SW480 (cell line): Measurements from ENCODE around the gene RPS8.
"Not testable (repeated sequence)": the region's sequence is repeated elsewhere in the genome, so short reads cannot be mapped to it uniquely, and the experiment has no call there.

Source experiments
- DNase-seq: peaks from one replicate; pipeline ENCODE4 v3.0.0-alpha.2; 2016; ENCODE audit warnings: low spot score

The RPS8 gene

DNA sequence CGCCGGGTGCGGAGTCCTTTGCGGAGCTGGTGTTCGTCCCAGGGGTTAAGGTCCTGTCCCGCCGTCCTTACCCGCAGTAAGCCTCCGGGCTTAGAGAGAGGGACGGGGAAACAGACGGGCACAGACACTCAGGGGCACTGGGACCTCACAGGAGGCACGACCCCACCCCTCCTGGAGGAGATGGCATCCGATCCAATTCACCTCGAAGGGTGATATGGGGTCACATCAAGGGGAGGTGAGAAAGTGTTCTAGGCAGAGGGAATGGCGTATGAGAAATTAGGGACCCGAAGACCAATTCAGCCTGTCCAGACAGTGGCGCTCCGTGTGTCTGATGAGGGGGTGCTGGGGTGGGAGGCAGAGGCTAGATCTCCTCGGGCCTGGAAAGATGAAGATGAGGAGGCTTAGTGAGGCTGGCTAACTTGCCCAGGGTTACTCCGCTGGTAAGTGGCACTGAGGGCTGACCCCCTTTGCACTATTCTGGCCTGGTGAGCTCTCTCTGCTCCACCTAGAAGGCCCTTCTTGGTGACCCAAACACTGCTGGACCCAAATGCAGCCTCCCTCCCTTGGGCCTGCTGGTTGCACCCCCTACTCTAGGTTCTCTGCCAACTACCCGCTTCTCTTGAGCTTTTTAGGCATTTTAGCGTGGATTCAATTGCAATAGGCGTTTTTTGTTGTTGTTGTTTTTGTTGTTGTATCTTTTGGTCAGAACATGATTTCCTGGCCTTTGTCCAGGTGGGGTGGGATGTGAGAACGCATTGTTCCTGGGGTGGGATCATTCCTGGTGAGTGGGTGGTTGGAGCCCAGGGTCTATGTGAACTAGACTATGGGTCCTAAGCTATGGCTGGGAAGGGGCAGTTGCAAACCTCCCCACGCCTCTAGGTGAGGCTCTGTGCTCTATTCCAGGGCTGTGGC lies 45.2 kb downstream of the RPS8 start:
- no peak for DNase-seq

DNA sequence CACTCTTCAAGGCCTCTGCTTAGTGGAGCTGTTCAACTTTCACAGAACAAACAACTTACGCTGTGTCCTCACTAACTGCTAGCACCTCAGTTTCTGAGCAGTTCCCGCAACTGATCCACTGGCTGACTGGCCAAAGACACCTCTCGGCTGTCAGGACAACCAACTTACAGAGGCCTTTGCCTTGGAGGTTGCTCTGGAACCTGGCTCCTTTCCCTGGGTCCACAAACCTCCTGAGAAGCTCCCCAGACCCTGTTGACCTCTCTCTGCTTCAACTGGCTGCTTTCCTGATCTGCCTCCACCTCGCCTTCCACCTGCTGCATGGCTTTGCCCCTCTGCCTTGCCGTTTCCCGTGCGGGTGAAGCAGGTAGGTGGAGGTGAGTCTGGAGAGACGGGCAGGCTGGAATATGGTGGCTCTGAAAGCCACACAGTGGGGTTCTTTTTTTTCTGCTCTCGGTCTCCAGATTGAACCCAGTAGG lies 45.9 kb downstream of the RPS8 start:
- DNase-seq = no peak

- DNase-seq = no peak
Observed at GRCh38 chr1:44822131-44822701, 46.9 kb downstream of the RPS8 start.

- DNase-seq = no peak
Observed at GRCh38 chr1:44822981-44823451, 47.7 kb downstream of the RPS8 start.

DNA sequence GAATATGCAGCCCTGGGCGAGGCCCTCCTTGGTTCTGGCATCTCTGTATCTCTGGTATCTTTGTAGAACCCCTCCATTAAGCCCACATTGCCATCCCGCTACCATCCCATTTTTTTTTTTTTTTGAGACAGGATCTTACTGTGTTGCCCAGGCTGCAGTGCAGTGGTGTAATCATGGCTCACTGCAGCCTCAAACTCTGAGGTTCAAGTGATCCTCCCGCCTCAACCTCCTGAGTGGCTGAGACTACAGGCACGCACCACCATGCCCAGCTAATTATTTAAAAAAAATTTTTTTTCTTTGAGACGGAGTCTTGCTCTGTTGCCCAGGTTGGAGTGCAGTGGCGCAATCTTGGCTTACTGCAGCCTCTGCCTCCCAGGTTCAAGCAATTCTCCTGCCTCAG lies 49.1 kb downstream of the RPS8 start:
- not testable (repeated sequence) for DNase-seq

DNA sequence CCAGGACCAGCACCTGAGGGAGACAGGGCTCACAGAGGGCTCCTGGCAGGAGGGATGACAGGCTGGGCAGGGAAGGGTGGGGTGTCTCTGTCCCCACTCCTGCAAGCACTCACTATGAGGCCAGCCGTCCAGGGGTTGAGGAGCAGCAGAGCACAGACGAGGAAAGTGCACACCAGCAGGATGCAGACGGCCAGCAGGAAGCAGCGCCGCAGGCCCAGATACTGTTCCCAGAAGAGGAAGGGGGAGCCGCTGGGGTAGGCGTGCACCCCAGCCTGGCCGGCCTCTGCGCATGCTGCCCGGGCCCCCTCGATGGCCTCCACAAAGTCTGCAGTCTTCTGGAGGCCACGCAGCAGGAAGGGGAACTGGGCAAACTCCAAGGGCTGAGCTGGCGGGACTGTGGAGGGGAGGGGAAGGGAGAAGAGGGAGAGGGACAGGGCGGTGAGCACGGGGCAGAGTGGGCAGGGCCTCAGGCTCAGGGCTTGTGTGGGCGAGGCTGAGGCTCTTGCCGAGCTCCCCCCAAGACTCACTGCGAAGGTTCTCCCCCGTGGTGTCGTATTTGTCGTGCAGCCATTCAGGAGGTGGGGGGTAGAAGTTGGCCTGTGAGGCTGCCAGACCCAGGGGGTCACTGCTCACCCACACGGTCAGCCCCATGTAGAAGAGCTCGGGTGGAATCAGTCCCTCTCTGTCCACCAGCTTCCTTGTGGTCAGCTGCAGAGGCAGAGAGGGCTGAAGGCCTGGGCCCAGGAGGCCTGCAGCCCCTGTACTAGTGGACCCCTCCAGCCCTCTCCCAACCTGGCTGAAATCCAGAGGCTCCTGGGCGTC lies 51.2 kb downstream of the RPS8 start:
- DNase-seq = no peak

DNA sequence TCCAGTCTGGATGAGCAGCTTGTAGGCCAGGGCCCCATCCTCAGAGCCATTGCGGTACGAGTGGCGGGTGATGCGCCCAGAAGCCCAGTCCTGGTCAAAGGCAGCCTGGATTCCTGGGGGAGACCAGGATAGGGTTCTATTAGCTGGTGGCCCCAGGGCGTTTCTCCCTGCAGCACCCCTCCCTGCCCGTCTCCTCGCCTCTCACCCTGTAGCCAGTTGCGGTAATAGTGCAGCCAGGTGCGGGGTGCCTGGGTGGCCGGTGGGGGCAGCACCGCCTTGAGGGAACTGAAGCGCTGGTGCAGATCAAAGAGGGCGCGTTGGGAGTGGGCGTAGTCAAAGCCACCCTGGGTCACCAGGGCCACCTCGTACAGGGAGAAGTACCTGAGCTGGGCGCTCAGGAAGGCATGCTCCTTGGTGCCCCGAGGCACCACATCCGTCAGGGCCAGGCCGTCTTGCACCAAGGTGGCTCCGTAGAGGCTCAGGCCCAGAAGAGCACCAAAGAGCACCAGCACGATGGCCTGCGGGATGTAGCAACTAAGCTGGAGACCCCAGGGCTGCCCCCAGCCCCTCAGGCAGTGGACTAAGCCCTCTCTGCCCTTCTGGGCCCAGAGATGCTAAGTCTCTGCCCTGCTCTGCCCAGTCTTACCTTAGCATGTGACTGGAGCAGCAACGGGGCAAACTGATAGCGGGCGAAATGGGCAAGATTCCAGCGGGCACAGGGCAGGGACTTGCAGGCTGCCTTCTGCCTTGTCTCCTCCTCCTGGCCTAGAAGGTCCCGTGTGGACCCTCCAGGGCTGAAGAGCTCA lies 52.1 kb downstream of the RPS8 start:
- DNase-seq = no peak

DNA sequence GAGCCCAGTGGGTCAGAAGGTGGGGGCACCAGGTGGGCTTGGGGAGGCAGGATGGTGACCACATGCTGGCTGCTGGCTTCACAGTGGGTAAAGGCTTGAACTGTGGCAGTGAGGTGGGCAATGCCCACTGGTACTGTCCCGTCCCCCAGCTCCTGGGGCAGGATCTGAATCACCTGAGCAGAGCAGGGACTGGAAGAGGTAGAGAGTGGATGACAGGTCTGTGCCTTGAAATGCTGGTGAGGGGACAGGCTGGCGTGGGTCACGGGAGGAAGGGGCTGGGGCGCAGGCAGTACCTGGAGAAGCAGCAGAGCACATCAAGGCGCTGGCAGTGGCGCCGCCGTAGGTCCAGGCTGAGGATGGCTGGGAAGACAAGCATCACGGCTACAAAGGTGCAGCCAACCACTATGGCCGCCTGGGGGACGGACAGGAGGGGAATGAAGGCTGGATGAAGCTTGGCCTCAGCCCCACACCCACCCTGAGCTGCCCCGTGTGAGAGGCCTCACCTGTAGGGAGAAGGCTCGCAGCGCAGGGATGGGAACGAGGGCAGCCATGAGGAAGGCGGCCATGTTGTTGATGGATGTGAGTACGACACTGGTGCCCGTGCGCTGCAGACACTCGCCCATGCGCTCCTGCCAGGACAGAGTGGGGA lies 52.8 kb downstream of the RPS8 start:
- no peak for DNase-seq
